GM19397 (cell line): ENCODE data around the gene CENPX.
"Not testable (repeated sequence)": the region's sequence is repeated elsewhere in the genome, so short reads cannot be mapped to it uniquely, and the experiment has no call there.

Experiments
- ATAC-seq: cut with Tn5 transposase; IDR thresholded peaks from one replicate; pipeline ENCODE4 v1.9.1; 2021; ENCODE audit warnings: mild to moderate bottlenecking, moderate library complexity; ENCODE audit not compliant: unreplicated experiment

Gene CENPX

GRCh38 chr17:81984773-81985410, 37.8 kb downstream of the CENPX start:
- no peak for ATAC-seq

DNA sequence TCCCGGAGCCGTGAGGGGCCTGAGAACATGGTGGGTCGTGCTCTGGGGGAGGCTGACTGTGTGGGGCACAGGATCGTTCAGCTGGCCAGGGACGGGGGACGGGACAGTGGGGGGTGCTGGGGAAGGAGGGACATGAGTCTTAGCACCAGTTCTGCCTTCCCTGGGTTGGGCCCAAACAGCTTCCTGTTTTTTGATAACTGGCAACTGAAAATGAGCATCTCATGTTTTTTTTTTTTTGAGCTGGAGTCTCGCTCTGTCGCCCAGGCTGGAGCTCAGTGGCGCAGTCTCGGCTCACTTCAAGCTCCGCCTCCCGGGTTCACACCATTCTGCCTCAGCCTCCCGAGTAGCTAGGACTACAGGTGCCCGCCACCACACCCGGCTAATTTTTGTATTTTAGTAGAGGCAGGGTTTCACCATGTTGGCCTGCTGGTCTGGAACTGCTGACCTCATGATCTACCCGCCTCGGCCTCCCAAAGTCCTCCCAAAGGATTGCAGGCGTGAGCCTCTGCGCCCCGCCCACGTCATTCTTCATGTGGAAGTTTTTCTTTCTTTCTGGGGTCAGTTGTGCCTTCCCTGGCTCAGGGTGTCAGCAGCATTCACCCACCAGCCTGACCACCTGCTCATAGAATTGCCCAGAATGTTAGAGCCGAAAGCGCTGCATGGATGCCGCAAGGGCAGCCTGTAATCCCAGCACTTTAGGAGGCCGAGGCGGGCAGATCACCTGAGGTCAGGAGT, 38.9 kb downstream of the CENPX start:
- no peak for ATAC-seq

GRCh38 chr17:81983011-81983638, 39.6 kb downstream of the CENPX start:
- no peak for ATAC-seq

- ATAC-seq, result not testable (repeated sequence)
Observed at GRCh38 chr17:81981511-81981910, 41.2 kb downstream of the CENPX start.

GRCh38 chr17:81980707-81981343, 41.9 kb downstream of the CENPX start:
- ATAC-seq, result no peak

DNA sequence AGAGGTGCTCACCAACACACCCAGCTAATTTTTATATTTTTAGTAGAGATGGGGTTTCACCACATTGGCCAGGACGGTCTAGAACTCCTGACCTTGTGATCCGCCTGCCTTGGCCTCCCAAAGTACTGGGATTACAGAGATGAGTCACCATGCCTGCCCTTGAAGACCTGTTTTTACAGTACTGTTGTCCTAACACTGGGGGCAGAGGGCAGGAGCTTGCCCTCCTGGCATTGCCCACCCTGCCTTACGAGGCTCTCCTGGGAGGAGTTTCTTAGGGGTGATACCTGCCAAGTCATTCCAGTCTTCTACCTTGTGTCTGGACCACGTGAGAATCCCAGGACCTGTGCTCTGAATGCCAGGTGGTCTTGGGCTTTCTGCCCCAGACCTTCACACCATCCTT, 42.6 kb downstream of the CENPX start:
- no peak for ATAC-seq

DNA sequence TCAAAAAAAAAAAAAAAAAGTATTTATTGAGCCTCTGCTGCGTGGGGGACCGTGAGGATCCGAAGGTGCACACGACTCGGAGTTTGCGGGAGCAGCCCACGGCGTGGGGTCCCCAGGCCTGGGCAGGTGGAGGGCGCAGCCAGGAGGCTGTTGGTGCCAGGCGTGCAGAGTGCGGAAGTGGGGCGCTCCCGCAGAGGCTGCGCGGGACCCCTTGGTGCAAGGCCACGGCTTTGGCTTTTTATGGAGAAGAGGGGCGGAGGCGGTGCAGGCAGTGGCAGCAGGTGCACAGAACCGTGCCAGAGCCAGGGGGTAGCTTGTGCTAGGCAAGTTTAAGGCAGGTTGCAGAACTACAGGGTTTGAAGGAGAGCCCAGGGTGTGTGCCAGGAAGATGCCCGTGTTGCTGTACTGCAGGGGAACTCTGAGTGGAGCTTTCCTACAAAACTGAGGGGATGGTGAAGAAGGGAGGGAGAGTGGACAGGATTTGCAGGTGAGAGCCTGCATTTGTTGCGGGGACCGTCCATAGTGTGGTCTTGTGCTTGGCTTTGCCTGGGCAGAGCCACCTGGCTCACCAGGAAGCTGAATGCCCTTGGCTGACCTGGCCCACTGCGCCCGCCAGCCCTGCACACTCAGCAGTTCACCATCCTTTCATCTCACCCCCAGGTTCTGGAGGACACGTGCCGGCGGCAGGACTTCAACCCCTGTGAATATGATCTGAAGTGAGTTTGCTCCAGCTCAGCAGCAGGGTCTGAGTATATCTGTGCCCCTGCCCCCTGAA, 44.0 kb downstream of the CENPX start:
- no peak for ATAC-seq

- ATAC-seq, result peak; percentile 89
Observed at GRCh38 chr17:81977211-81977808, 45.4 kb downstream of the CENPX start, which contains the start of gene ASPSCR1. TSS of gene ASPSCR1 (plus strand) at chr17:81977629. CDS start at chr17:81977647, 18 bp downstream.

DNA sequence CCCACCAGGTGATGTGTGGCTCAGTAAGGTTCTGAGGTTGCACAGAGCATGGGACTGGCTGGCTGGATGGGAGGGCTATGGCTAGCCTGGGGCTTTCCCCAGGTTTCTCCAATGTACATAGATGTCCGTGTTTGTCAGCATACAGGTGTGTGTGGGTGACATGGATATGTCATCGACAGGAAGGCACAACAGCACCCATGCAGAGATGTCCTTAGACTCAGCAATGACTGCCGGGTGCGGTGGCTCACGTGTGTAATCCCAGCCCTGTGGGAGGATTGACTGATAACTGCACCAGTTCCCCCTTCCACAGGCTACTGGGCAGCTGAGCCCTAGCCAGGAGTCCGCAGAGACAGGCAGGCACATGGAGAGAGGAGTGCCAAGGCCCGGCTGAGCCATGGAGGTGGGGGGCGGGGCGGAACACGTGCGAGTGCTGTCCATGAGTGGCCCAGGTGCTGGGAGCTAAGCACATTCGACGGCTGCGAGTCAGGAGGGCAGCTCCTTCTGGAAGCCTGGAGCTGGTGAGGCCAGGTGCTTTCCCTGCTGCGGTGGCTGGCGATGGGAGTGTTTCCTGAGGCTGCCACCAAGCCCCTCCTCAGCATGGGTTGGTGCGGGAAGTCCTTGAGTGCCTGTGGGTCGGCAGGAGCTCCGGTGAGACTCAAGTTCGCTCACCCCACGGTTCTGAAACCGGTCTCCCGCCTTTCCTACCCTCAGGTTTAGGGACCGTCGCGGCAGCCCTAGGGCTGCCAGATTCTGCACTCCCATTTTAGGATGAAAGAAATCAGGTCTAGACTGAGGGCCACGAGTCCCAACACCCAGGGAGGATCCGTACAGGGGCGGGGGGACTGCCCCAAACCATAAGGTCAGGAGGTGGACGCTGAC, 46.1 kb downstream of the CENPX start:
- no peak for ATAC-seq

DNA sequence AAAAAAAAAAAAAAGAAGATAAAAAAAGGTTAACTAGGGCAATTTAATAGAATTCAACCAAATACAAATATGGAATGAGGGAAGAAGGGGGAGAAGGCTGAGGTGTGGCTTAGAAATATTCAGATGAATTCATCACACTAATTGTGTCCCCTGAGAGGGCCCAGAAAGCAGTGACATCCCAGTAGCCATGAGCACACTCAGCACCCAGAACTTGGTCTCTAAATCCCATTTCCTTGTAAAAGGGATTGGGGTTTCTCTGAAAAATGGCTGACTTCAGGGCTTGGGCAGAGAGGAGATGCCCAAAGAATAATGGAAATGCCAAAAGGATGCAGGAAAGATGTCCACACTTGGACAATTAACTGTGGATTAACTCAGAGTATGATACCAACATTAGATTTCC, 49.2 kb downstream of the CENPX start:
- no peak for ATAC-seq

DNA sequence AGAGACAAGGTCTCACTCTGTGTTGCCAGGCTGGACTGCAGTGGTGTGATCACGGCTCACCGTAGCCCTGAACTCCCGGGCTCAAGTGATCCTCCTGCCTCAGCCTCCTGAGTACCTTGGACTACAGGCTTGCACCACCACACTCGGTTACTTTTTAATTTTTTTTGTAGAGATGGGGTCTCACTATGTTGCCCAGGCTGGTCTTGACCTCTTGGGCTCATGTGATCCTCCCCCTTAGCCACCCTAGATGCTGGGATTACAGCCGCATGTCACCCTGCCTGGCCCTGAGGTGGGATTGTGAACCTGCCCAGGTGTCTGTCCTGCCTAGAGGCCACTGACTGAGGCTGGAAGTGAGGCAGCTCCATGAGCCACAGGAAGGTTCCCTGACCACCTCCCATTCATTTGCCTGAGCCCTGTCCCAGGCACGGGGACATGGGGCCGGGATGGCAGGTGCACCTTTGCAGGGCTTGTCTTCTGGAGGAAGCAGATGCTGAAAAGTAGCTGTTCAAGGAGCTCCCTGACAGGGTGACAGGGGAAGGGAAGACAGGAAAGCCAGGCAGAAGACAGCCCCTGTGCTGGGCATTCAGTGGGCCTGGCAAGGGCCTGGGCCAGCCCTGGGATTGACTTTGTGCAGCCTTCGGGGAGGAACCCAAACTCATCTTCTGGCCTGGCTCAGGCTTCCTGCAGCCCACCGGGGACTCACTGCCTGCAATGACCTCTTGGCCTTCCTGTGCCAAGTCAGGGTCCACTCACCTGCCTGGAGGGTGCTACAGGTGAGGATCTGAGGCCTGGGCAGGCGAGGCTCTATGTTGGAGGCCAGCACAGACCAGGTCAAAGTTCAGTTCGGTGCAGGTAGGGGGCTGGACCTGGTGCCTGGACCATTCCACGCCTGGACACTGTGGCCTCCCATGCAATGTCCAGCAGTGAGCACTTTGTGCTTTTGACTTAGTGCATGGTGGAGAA, 53.5 kb downstream of the CENPX start:
- ATAC-seq, result no peak
